Caco-2 (cell line): ENCODE data around the gene ARL11. TPM values are rescaled to one million over a fixed set of nuclear protein-coding genes. Genes with fewer than 3 reads are reported as not detected.

Experiments used
- BruUV-seq: library from RNA; stranded (reverse); fragments of 400-500 nt; replicated peaks from 2 replicates; lab custom pipeline; 2021; lab: Mats Ljungman, UMichigan
- CTCF ChIA-PET: fragments of 300-600 bp; sonication (Branson Sonifier 250); formaldehyde crosslinking; loops from one replicate; lab custom pipeline; 2022; ENCODE audit warnings: antibody characterized with exemption; lab: Charles Lee
- POLR2A ChIA-PET: fragments of 300-600 bp; sonication (Branson Sonifier 250); formaldehyde crosslinking; loops from one replicate; lab custom pipeline; 2022; ENCODE audit warnings: antibody characterized with exemption; lab: Charles Lee
- DNase-seq, 2 experiments: peaks; one replicate each; pipeline versions ENCODE4 v3.0.0 to v3.0.0-alpha.2; 2020 to 2022
- H3K27me3 ChIP-seq: replicated peaks from 2 replicates; pipeline ENCODE4 v1.6.0; 2011; ENCODE audit warnings: low read length; ENCODE audit not compliant: control insufficient read depth, insufficient read depth
- H3K36me3 ChIP-seq: 2 replicates; pipeline ENCODE4 v1.5.1; 2011; ENCODE audit warnings: low read length; ENCODE audit not compliant: control insufficient read depth, insufficient read depth
- H3K4me1 ChIP-seq: fragments of 250-450 bp; sonication (Bioruptor Pico); 2 replicates; pipeline ENCODE4 v1.5.1; 2020; ENCODE audit warnings: mild to moderate bottlenecking
- H3K4me3 ChIP-seq: 2 replicates; pipeline ENCODE4 v1.5.1; 2011; ENCODE audit warnings: low read depth, mild to moderate bottlenecking, control low read depth, low read length
- H3K9me3 ChIP-seq: fragments of 250-450 bp; sonication (Bioruptor Pico); 2 replicates; pipeline ENCODE4 v1.5.1; 2020; ENCODE audit warnings: mild to moderate bottlenecking, moderate library complexity
- H3K27ac Mint-ChIP-seq: one replicate; pipeline ENCODE4 v1.8.0; 2022; ENCODE audit warnings: mixed read lengths; ENCODE audit not compliant: unreplicated experiment
- H3K27me3 Mint-ChIP-seq: one replicate; pipeline ENCODE4 v1.8.0; 2022; ENCODE audit warnings: mixed read lengths; ENCODE audit not compliant: insufficient read depth, unreplicated experiment
- H3K36me3 Mint-ChIP-seq: one replicate; pipeline ENCODE4 v1.8.0; 2022; ENCODE audit warnings: mild to moderate bottlenecking, mixed read lengths; ENCODE audit not compliant: insufficient read depth, unreplicated experiment
- H3K4me1 Mint-ChIP-seq: one replicate; pipeline ENCODE4 v1.8.0; 2022; ENCODE audit warnings: low read depth, mixed read lengths; ENCODE audit not compliant: unreplicated experiment
- H3K4me3 Mint-ChIP-seq: one replicate; pipeline ENCODE4 v1.8.0; 2022; ENCODE audit warnings: mild to moderate bottlenecking, moderate library complexity, mixed read lengths; ENCODE audit not compliant: unreplicated experiment
- H3K9me3 Mint-ChIP-seq: one replicate; pipeline ENCODE4 v1.8.0; 2022; ENCODE audit warnings: mixed read lengths; ENCODE audit not compliant: unreplicated experiment
- CTCF ChIP-seq, 2 experiments: fragments of 200-600 bp in 1 of 2; IDR thresholded peaks; 1 replicate in 1 of 2; 2 replicates in 1 of 2; pipeline versions ENCODE4 v1.5.1 to v1.8.0; 2011 to 2022; ENCODE audit warnings: antibody characterized with exemption in 1 of 2, control low read depth in 1 of 2, inconsistent platforms in 1 of 2, low read depth in 1 of 2, low read length in 1 of 2, mild to moderate bottlenecking in 1 of 2, moderate library complexity in 1 of 2; ENCODE audit not compliant: insufficient read depth in 1 of 2, severe bottlenecking in 1 of 2, unreplicated experiment in 1 of 2
- intact Hi-C: fragments of 100-400 bp; cut with micrococcal nuclease; formaldehyde crosslinking; loops from one replicate; pipeline ENCODE4 v1.10.0; 2022; ENCODE audit not compliant: unreplicated experiment
- total RNA-seq: library from RNA; stranded (reverse); gene quantifications from 2 replicates; pipeline ENCODE4 v1.2.3, GENCODE V29; 2022

Gene ARL11
- total RNA-seq, 1 experiment from 2014 or later, result not detected

- BruUV-seq, result no TSS peak
Observed at GRCh38 chr13:49641801-49642291, 13.5 kb downstream of the ARL11 start.

GRCh38 chr13:49643035-49643646 is 14.8 kb downstream of the ARL11 start:
- intact Hi-C loops, result no loop called here
- BruUV-seq, result no TSS peak
- Mint-ChIP-seq H3K36me3 (no peaks in the 10 kb centered on the region), H3K9me3 (no peaks in the 10 kb centered on the region), H3K27me3 (no peaks in the 10 kb centered on the region), H3K27ac (no peak overlapping the region), H3K4me3 (no peak overlapping the region), H3K4me1 (no peaks in the 10 kb centered on the region)
- Histone ChIP-seq H3K4me1 (no peaks in the 10 kb centered on the region), H3K36me3 (no peaks in the 10 kb centered on the region), H3K27me3 (no peaks in the 10 kb centered on the region), H3K4me3 (no peak overlapping the region), H3K9me3 (no peaks in the 10 kb centered on the region)
- TF ChIP-seq CTCF (IDR thresholded peaks at IDR 0.05; ENCODE audit: insufficient read depth in 1 of 2, low read depth in 1 of 2, low read length in 1 of 2, severe bottlenecking in 1 of 2, unreplicated experiment in 1 of 2), result no peak
- POLR2A ChIA-PET, result no interaction called here
- no peak for DNase-seq
- CTCF ChIA-PET, result no interaction called here

More at GRCh38 chr13:49641801-49642291, 13.5 kb downstream of the ARL11 start:
- intact Hi-C loops, result no loop called here
- H3K9me3 Mint-ChIP-seq, result no peaks in the 10 kb centered on the region
- no peaks in the 10 kb centered on the region for H3K4me1 ChIP-seq
- H3K27ac Mint-ChIP-seq, result no peak overlapping the region
- H3K27me3 Mint-ChIP-seq, result no peaks in the 10 kb centered on the region
- H3K9me3 ChIP-seq, result no peaks in the 10 kb centered on the region
- ChIA-PET POLR2A (no interaction called here), CTCF (no interaction called here)
- no peaks in the 10 kb centered on the region for H3K36me3 Mint-ChIP-seq
- no peaks in the 10 kb centered on the region for H3K4me1 Mint-ChIP-seq
- no peaks in the 10 kb centered on the region for H3K27me3 ChIP-seq
- H3K4me3 ChIP-seq, result no peak overlapping the region
- H3K36me3 ChIP-seq, result no peaks in the 10 kb centered on the region
- no peak for TF ChIP-seq CTCF (IDR thresholded peaks at IDR 0.05; ENCODE audit: insufficient read depth in 1 of 2, low read depth in 1 of 2, low read length in 1 of 2, severe bottlenecking in 1 of 2, unreplicated experiment in 1 of 2)
- H3K4me3 Mint-ChIP-seq, result no peak overlapping the region
- no peak for DNase-seq

- intact Hi-C loops, result no loop called here
- CTCF ChIA-PET, result no interaction called here
Observed at GRCh38 chr13:49645451-49645850, 17.1 kb downstream of the ARL11 start.

More at GRCh38 chr13:49645451-49645850, 17.1 kb downstream of the ARL11 start:
- Histone ChIP-seq H3K4me3 (no peak overlapping the region), H3K27me3 (no peaks in the 10 kb centered on the region), H3K9me3 (no peaks in the 10 kb centered on the region), H3K4me1 (no peaks in the 10 kb centered on the region), H3K36me3 (no peaks in the 10 kb centered on the region; the same call in 1 of the 2 replicates)
- H3K36me3 Mint-ChIP-seq, result no peaks in the 10 kb centered on the region
- no peaks in the 10 kb centered on the region for H3K27me3 Mint-ChIP-seq
- no peaks in the 10 kb centered on the region for H3K9me3 Mint-ChIP-seq
- POLR2A ChIA-PET, result interaction anchor here (0.6 kb wide), 1 partner anchor 137 kb away, joined by 3 read pairs; no protein-coding TSS in a partner anchor
- BruUV-seq, result no TSS peak
- no peak for DNase-seq
- H3K4me3 Mint-ChIP-seq, result no peak overlapping the region
- no peak overlapping the region for H3K27ac Mint-ChIP-seq
- H3K4me1 Mint-ChIP-seq, result no peaks in the 10 kb centered on the region
- no peak for TF ChIP-seq CTCF (IDR thresholded peaks at IDR 0.05; ENCODE audit: insufficient read depth in 1 of 2, low read depth in 1 of 2, low read length in 1 of 2, severe bottlenecking in 1 of 2, unreplicated experiment in 1 of 2)
